Measurements from ENCODE around the gene HOXD13.

DNA sequence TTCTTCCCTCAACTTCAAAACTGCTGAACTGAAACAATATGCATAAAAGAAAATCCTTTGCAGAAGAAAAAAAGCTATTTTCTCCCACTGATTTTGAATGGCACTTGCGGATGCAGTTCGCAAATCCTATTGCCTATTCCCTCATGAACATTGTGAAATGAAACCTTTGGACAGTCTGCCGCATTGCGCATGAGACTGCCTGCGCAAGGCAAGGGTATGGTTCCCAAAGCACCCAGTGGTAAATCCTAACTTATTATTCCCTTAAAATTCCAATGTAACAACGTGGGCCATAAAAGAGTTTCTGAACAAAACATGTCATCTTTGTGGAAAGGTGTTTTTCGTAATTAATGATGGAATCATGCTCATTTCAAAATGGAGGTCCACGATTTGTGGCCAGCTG is 45.4 kb downstream of the HOXD13 start:
- TF ChIP-seq, protein P1, sequence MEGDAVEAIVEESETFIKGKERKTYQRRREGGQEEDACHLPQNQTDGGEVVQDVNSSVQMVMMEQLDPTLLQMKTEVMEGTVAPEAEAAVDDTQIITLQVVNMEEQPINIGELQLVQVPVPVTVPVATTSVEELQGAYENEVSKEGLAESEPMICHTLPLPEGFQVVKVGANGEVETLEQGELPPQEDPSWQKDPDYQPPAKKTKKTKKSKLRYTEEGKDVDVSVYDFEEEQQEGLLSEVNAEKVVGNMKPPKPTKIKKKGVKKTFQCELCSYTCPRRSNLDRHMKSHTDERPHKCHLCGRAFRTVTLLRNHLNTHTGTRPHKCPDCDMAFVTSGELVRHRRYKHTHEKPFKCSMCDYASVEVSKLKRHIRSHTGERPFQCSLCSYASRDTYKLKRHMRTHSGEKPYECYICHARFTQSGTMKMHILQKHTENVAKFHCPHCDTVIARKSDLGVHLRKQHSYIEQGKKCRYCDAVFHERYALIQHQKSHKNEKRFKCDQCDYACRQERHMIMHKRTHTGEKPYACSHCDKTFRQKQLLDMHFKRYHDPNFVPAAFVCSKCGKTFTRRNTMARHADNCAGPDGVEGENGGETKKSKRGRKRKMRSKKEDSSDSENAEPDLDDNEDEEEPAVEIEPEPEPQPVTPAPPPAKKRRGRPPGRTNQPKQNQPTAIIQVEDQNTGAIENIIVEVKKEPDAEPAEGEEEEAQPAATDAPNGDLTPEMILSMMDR (IDR thresholded peaks at IDR 0.05; ENCODE audit: low read depth, low read length, poor library complexity, severe bottlenecking) = no peak
- TF ChIP-seq EZH2phosphoT487 (IDR thresholded peaks at IDR 0.05; ENCODE audit: borderline replicate concordance, low read length) = no peak
